HG02884 (cell line): Measurements from ENCODE around the gene MAN1A2.

ENCODE experiments used
- ATAC-seq: cut with Tn5 transposase; IDR thresholded peaks from one replicate; pipeline ENCODE4 v1.9.1; 2021; ENCODE audit warnings: mild to moderate bottlenecking, moderate library complexity; ENCODE audit not compliant: unreplicated experiment

MAN1A2 gene

GRCh38 chr1:117359561-117360289 is 7.5 kb upstream of the MAN1A2 start:
- no peak for ATAC-seq

- no peak for ATAC-seq
Measured at GRCh38 chr1:117362986-117363385, 4.3 kb upstream of the MAN1A2 start.

- ATAC-seq, result no peak
Measured at GRCh38 chr1:117363571-117364048, 3.6 kb upstream of the MAN1A2 start.

GRCh38 chr1:117364240-117364639 is 3.0 kb upstream of the MAN1A2 start:
- no peak for ATAC-seq

DNA sequence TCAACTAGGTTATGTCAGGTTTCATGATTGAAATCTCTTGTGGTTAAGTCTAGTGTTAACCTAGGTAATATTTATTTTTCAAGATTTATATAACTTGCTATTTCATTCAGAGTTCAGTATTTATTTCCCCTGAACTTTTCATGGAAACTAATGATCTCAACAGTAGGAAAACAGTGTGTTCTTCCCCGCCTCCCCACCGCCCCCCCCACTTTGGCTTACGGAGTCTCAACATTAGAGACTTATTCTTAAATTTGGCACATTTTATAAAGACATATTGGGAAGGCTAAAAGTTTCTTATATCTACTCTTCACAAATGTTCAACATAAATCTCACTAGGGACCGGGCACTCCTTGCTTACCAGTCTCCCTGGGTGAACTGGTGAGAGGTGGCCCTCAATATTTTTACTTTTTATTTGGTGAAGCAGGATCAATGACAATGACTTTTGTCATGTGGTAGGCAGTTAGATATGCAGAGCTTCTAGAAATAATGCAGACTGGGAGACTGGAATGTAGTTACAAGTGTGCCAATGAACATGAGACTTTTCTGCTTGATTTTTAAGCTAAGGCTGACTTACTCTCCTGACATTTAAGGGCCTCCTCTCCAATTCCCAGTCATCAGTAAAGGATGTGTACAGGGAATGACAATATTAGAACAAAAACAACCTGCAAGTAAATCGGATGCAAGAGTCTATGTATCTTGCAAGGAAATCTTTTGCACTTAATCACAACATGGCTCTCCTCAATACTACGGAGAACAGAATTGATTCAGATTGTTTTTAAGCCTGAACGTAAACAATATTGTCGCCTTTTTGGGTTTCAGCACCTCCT is 1.7 kb upstream of the MAN1A2 start:
- ATAC-seq, result no peak

- ATAC-seq, result peak; percentile 36
Measured at GRCh38 chr1:117366177-117367045, 838 bp upstream of the MAN1A2 start.

DNA sequence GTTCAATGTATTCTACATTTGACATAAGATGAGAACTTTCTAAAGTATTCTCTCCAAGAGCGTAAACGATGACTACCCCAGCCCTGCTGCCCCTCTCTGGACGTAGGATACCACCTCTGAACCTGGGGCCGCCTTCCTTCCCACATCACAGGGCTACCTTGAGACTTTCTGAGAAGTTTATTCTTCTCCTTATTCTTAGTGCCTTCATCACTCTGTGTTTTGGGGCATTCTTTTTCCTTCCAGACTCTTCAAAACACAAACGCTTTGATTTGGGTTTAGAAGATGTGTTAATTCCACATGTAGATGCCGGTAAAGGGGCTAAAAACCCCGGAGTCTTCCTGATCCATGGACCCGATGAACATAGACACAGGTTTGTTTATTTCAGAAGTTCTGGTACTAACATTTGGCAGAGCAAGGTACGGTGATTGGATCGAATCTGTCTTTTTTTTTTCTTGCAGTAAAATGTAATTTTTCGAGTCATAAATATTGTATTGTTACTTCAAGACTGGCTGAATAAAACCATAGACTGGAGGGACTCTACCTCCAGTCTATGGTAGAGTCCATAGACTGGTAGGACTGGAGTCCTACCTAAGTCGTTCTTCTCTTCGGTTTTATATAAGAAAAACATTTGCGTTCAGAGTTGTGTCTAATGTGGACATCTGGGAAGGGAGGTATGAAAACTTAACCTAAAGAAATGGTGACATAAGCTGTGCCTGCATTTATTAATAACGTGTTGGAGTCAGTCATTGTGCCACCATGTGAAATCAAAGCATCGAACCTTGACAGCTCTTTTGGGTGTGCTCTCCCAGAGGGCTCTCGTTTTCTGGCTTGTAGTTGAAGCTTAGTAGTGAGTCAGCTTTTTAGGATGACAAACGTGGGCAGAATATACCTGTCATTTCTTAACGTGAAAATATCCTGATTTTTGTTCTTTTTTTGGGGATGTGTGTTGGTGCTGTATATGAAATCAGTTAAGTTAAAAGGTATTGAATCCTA is 1.2 kb downstream of the MAN1A2 start:
- no peak for ATAC-seq

- ATAC-seq, result no peak
Measured at GRCh38 chr1:117370071-117370470, 2.8 kb downstream of the MAN1A2 start.

GRCh38 chr1:117370509-117370908 is 3.3 kb downstream of the MAN1A2 start:
- no peak for ATAC-seq

DNA sequence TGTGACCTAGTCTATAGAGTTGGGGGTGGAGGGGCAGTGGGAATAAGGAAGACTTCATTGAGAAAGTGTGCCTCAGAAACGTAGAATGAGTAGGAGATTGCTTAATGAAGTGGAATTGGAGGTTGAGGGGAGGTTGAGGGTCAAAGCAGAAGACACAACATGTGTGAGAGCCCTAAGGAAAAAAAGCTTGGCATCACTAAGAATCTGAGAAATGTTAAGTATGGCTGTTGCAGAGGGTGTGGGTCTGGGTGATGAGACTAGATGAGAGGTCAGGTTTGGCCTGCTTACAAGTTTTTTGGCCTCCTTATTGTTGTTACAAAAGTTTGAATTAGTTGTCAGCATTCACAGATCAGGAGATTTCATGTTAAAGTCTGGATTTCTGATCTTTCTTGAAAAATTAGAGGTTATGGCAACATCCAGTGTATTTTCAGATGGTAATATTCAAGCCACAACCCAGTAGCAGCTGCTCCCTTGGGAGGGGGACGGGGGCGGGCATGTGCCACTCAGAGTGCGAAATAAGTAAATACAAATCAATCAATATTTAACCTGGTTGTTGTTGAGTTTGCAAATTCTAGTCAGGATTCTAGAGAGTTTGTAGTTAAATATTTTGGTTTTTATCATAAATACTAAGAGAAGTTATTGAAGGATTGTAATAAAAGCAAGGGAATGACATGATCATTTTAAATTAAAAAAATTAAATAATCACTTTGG is 4.3 kb downstream of the MAN1A2 start:
- ATAC-seq, result no peak

- no peak for ATAC-seq
Measured at GRCh38 chr1:117372863-117373412, 5.7 kb downstream of the MAN1A2 start.

- no peak for ATAC-seq
Measured at GRCh38 chr1:117373932-117374331, 6.7 kb downstream of the MAN1A2 start.

GRCh38 chr1:117375327-117375726 is 8.1 kb downstream of the MAN1A2 start:
- no peak for ATAC-seq

DNA sequence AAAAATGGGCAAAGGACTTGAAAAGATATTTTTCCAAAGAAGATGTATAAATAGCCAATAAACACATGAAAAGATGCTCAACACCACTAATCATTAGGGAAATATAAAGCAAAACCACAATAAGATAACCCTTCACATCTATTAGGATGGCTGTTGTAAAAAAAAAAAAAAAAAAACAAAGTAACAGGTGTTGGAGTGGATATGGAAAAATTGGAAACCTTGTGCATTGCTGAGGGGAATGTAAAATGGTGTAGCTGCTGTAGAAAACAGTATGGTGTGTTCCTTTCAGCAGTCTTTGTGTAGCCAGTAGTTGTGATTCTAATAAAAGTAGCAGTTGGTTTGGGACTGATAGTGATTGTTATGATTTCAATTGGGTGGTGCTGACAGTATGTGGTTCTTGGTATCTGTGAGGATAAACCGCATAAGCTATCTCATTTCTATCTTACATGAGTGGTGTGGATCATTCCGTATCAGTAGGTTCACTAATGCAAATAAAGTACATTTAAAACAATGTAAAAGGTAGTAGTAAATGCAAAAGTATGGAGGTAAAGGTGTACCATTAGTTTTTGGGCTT is 19.9 kb downstream of the MAN1A2 start:
- no peak for ATAC-seq

GRCh38 chr1:117388328-117388727 is 21.1 kb downstream of the MAN1A2 start:
- ATAC-seq, result no peak

DNA sequence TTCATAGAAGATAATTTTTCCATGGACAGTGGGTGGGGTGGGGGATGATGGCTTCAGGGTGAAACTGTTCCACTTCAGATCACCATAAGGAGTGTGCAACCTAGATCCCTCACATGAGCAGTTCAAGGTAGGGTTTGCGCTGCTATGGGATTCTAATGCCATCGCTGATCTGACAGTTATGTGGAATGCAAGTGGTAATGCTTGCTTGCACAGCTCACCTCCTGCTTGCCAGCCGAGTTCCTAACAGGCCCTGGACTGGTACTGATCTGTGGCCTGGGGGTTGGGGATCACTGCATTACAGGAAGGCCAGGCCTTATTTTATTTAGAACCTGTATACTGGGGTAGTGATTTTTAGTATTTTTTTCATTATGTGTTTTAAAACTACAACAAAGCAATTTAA is 22.0 kb downstream of the MAN1A2 start:
- ATAC-seq, result no peak

- ATAC-seq, result no peak
Measured at GRCh38 chr1:117389779-117390178, 22.5 kb downstream of the MAN1A2 start.

DNA sequence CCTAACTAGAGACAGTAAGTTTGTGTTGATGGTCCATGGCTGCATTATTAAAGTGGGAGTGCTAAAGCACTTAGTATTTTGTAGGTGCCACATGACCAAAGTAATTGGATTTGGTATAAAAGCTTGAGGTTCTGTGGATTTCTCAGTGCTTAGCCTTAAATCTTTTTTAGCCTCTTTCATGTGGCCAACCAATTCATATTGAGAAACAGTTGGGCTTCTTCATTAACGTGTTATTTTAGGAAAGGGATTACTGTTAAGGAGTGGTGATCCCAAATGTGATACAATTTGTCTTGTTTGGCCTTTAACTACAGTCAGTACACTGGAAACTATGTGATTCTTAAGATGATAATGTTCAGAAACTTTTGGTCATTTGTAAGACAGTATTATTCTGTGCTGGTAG is 25.5 kb downstream of the MAN1A2 start:
- no peak for ATAC-seq

DNA sequence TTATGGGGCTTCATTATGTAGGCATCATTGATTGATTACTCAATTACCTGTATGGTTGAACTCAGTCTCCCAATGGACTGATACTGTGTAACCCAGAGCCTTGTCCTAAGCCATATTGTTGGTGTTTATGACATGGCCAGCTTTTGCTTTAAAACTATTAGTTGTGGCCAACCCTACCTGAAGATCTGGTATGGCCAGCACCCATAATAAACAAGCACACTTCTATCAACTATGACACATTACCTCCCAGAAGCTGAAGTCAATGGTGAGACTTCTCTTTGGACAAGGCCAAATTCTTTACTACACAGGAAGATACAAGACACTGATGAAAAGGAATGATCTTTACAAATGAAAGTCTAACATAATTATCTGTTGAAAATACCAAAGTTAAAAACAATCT is 28.8 kb downstream of the MAN1A2 start:
- ATAC-seq, result no peak
